ENCODE measurements around the gene GTF2H4.

DNA sequence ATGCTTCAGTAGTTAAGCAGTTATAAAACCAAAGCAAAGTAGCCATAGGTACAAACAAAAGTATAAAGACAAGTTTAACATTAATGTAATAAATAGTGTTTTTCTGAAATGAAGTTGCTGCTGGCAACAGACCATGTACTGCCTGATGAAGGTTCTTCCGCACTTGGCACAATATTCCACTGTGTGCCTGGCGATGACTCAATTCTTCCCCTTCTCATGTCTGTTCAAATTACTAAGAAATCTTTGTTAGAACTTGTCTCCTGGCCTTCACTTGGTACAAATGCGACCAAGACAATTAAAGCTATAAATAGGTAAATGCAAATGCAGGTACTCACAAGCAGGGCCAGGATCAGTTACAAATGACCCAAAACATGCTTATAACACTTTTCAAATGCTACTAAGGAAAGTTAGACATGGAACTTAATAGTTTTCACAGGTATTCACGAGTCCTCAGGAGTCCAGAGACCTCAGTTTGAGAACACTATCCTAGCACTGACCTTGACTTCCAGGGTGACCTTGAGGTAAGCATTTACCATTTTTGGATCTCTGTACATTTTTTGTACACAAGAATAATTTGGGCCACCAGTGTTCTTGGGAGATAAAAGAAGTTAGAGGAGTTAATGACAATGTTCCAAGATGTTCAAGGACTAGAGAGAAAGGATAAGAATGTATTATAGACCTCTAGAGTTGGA is 31.8 kb upstream of the GTF2H4 start:
- TF ChIP-seq, protein P1, sequence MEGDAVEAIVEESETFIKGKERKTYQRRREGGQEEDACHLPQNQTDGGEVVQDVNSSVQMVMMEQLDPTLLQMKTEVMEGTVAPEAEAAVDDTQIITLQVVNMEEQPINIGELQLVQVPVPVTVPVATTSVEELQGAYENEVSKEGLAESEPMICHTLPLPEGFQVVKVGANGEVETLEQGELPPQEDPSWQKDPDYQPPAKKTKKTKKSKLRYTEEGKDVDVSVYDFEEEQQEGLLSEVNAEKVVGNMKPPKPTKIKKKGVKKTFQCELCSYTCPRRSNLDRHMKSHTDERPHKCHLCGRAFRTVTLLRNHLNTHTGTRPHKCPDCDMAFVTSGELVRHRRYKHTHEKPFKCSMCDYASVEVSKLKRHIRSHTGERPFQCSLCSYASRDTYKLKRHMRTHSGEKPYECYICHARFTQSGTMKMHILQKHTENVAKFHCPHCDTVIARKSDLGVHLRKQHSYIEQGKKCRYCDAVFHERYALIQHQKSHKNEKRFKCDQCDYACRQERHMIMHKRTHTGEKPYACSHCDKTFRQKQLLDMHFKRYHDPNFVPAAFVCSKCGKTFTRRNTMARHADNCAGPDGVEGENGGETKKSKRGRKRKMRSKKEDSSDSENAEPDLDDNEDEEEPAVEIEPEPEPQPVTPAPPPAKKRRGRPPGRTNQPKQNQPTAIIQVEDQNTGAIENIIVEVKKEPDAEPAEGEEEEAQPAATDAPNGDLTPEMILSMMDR (IDR thresholded peaks at IDR 0.05; ENCODE audit: poor library complexity, severe bottlenecking) = no peak
- TF ChIP-seq EP300 (conservative IDR thresholded peaks at IDR 0.05; ENCODE audit: poor library complexity, severe bottlenecking) = no peak
- TF ChIP-seq POLR2AphosphoS5 (IDR thresholded peaks at IDR 0.05) = no peak
- no peak for TF ChIP-seq EZH2 (IDR thresholded peaks at IDR 0.05; ENCODE audit: borderline replicate concordance, insufficient read depth, low read length, poor library complexity, severe bottlenecking)
- TF ChIP-seq SMC3 (conservative IDR thresholded peaks at IDR 0.05; ENCODE audit: poor library complexity) = no peak
